GM21381 (cell line): ENCODE results near the gene MEPCE.

Experiments used
- ATAC-seq: cut with Tn5 transposase; IDR thresholded peaks from one replicate; pipeline ENCODE4 v1.9.1; 2021; ENCODE audit warnings: mild to moderate bottlenecking, moderate library complexity; ENCODE audit not compliant: unreplicated experiment

The MEPCE gene

DNA sequence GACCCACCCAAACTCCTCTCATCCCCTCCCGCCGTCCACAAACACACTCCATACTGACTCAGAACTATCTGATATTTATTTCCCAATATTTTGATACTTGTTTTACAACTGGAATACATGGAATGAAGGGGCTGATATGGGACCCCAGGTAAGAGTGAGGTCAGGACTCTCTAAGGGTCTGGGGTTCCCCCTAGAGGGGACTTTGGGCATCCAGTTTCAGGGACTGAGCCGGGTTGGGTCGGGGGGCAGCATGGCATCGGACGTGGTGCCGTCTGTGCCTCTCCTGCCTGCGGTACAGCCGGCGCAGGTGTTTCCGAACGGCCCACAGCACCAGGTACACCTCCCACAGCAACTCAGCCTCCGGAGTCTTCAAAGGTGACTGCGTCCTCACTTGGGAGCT, 26.9 kb downstream of the MEPCE start:
- no peak for ATAC-seq

- no peak for ATAC-seq
Measured at GRCh38 chr7:100457033-100457432, 27.4 kb downstream of the MEPCE start.

GRCh38 chr7:100464210-100464660, 34.6 kb downstream of the MEPCE start, which contains the start of gene SPACDR:
SPACDR (minus strand) TSS chr7:100464260; CDS start chr7:100464025, 235 bp downstream.
- no peak for ATAC-seq

DNA sequence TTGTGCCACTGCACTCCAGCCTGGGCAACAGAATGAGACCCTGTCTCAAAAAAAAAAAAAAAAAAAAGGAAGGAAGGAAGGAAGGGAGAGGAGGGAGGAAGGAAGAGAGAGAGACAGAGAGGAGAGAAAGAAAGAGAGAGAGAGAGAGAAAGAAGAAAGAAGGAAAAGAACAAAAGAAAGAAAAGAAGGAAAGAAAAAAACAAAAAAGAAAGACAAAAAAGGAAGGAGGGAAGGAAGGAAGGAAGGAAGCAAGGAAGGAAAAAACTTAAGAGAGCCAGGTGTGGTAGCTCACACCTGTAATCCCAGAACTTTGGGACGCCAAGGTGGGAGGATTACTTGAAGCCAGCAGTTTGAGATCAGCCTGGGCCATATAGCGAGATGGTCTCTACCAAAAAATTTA, 35.2 kb downstream of the MEPCE start:
- ATAC-seq = no peak

- ATAC-seq = no peak
Measured at GRCh38 chr7:100465299-100465698, 35.7 kb downstream of the MEPCE start.

DNA sequence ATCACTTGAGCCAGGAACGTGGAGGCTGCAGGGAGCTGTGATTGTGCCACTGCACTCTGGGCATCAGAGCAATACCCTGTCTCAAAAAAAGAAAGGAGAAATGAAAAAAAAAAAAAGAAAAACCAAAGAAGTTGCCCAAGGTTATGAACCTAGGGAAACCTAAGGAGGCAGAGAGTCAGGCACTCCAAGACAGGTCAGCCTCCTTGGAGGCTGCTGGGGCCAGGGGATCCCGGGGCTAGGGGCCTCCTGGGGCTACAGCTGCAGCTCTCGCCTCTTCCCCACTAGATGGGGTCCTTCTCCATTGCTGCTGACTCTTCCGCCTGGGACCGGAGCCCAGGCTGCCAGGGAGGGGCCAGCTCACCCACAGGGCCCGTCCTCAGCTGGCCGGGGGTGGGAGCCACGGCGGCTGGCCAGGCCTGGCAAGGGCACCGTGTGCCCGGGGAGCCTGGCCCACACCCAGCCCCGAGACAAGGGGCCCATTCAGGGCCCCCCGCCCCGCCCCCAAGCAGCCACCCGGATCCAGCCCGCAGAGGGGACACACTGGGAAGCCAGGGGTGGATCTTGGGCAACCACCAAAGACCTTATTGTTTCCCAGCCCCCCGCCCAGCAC, 36.2 kb downstream of the MEPCE start:
- ATAC-seq = no peak

- no peak for ATAC-seq
Measured at GRCh38 chr7:100466653-100467605, 37.3 kb downstream of the MEPCE start.

DNA sequence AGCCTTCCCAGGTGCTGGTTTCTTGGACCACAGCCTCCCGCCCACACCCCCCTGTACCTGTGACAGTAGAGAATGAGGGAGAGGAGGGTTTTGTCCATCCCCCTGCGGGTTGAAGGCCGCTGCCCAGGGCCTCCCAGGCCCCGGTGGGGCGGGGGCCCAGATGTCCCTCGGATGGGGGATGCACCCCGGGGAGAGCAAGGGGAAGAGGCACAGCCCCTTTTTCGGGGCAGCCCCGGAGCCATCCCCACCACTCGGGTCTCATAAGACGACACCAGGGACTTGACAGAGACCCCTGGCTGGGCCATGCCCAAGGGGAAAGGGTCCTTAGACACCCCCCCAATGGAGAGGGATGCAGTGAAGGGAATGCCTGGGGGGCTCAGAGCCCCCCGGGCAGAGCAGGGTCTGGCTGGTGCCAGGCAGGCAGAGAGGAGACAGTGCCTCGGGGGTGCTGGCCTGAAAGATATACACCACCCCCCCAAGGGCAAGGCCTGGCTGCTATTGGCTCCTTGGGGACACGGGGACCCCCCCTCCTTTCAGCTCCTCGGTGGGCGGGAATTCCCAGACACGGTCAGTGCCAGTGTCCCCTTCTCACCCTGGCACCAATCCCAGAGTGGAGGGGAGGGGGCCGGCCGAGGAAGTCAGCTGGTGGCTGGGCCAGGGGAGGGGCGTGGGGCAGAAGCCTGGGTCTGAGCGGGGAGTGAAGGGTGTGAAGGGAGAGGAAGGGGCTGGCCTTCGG, 38.2 kb downstream of the MEPCE start:
- ATAC-seq = no peak

- no peak for ATAC-seq
Measured at GRCh38 chr7:100469227-100470044, 39.8 kb downstream of the MEPCE start.

- ATAC-seq = no peak
Measured at GRCh38 chr7:100471021-100471420, 41.4 kb downstream of the MEPCE start.

GRCh38 chr7:100472121-100472851, 42.7 kb downstream of the MEPCE start:
- no peak for ATAC-seq

- no peak for ATAC-seq
Measured at GRCh38 chr7:100472854-100473499, 43.3 kb downstream of the MEPCE start.

DNA sequence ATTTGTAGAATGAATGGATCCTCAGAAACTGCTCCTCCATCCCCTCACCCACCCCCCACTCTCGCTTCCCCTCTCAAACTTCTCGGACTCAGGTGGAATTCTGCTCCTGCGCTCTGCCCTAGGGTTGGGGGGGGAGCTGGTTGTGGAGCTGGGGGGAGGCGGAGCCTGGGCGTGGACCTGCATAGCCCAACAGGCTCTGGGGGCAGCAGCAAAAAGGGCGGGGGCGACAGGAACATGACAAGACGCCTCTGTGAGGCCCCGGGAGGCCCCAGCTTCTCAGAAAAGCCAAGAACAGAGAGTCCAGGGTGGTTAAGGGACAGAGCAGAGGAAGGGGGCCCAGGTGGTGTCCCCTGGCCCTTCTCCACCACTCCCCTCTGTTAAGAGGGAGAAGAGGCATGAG, 45.9 kb downstream of the MEPCE start:
- ATAC-seq = no peak

DNA sequence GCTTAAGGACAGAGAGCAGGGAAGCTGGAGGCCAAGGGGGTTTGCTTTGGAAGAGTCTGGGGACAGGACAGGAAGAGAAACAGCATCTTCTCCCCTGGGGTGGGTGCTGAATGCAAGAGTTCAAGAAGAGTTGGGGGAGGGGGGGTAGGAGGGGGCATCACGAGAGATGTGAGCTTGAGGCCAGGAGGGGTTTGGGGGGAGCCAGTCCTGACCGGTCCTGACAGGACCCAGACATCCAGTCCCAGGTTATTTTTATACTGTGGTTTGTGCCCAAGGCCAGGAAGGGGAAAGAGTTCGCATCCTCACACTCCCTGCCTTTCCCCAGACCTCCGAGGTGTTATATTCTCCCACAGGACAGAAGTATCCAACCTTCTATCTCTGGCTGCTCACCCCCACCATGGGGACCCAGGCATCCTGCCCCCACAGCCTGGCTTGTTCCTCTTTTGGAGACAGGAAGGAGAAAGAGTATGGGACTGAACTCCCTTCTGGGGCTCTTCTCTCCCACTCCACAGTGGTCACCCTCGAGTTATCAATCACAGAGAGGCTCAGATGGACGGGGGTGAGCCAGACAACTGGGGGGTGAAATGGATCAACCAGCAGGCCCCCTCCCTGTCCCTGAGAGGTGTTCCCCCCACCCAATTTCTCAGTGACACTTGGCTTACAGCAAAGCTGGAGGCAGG, 46.6 kb downstream of the MEPCE start:
- no peak for ATAC-seq

DNA sequence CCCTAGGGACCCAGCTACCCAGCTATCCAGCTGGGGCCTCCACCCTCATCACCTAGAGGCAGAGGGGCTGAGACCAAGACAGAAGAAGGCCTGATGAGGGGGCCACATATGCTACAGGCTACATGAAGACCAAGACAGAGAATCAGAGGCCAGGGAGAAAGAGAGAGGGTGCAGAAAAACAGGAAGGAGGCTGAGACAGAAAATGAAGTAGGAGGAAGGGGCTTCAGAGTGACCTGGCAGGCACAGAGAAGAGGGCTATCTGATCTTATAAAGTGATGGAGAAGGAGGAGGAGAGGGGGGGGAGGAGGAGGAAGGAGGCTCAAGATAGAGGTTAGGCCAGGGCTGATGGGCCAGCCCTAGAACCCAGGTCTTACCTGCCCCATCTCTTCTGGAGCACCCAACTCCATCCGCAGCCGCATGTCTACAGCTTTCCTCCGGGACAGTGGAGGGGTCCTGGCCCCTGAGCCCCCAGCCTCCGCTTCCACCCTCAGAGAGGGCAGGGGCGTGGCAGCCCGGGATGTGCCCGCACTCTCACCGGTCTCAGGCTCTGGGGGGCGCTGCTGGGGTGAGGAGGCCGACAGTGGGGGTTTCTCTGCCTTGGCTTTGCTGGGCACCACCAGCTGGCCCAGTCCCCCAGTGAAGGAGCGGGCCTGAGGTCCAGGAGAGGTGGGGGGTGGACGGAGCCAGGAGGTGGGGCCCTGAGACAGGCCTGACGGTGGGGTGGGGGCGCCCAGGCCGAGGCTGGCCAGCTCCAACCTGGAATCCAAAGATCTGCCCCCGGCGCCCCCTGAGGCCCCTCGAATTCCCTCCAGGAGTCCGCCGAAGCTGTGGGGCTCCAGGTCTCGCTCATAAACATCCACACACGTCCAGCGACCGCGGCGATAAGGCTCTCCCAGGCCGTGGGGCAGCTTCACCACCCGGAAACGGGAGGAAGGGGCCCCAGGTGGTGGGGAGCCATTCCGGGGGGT, 47.6 kb downstream of the MEPCE start:
- ATAC-seq = no peak

DNA sequence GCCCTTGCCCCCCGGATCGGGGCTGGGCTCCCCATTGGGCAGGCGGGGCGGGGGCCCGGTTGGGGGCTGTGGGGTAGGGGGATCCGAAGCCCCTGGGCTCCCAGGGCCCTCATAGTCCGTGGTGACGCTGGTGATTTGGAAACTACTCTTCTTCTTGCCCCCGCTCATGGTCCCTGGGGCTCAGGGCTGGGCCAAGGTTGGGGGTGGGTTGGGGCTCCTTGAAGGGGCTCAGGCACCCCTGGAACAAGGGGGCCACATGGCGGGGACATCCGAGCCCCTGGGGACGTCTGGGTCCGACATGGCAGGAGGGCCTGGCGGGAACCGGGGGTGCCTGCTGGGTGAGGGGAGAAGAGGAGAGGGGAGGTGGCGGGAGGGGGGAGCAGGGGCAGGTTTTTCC, 48.2 kb downstream of the MEPCE start:
- no peak for ATAC-seq

GRCh38 chr7:100478958-100479660, 49.5 kb downstream of the MEPCE start, which contains the start of gene TSC22D4:
TSC22D4 (minus strand) TSS chr7:100479214; CDS start chr7:100478038, 1,176 bp downstream.
- ATAC-seq = peak; percentile 60
